Measurements from ENCODE around the gene KIAA1958. TPM values are rescaled to one million over a fixed set of nuclear protein-coding genes. Genes with fewer than 3 reads are reported as not detected.

Gene KIAA1958
- total and polyA plus RNA-seq, 8 donors: 1.4 to 11.8 (median 5.6) TPM

DNA sequence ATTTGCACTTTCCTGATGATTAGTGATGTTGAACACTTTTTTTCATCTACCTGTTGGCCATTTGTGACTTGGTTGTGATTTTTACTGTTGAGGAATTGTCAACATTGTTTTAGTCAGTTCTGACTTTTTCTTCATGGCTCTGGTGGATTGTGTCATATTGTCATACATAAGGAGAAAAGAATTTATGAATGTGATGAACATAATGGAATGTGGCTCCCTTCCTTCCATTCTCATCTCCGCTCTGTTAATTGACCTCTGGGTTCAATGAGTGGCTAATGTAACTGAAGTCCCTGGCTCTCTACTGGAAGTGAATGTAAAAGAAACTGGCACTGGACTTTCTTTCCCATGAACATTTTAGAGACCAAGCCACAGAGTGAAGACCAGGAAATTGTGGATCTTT is 49.2 kb downstream of the KIAA1958 start:
- FAIRE-seq (no peak), DNase-seq (no peak), ATAC-seq (no peak)
- TF ChIP-seq, protein P1, sequence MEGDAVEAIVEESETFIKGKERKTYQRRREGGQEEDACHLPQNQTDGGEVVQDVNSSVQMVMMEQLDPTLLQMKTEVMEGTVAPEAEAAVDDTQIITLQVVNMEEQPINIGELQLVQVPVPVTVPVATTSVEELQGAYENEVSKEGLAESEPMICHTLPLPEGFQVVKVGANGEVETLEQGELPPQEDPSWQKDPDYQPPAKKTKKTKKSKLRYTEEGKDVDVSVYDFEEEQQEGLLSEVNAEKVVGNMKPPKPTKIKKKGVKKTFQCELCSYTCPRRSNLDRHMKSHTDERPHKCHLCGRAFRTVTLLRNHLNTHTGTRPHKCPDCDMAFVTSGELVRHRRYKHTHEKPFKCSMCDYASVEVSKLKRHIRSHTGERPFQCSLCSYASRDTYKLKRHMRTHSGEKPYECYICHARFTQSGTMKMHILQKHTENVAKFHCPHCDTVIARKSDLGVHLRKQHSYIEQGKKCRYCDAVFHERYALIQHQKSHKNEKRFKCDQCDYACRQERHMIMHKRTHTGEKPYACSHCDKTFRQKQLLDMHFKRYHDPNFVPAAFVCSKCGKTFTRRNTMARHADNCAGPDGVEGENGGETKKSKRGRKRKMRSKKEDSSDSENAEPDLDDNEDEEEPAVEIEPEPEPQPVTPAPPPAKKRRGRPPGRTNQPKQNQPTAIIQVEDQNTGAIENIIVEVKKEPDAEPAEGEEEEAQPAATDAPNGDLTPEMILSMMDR (IDR thresholded peaks at IDR 0.05): no peak
- Histone ChIP-seq H3K4me3 (no peak overlapping the region), H3K9me3 (no peaks in the 10 kb centered on the region), H3K36me3 (no peaks in the 10 kb centered on the region), H3K27ac (no peak overlapping the region), H3K4me1 (peaks cover 0 to 15% (median 5%) of the 10 kb centered on the region in 3 donors), H3K27me3 (no peaks in the 10 kb centered on the region)
- WGBS, 2 donors: 78 to 95% methylated on average over 1 of the region's 1 CpG
- intact Hi-C loops (cut with DNase I): no loop called here

DNA sequence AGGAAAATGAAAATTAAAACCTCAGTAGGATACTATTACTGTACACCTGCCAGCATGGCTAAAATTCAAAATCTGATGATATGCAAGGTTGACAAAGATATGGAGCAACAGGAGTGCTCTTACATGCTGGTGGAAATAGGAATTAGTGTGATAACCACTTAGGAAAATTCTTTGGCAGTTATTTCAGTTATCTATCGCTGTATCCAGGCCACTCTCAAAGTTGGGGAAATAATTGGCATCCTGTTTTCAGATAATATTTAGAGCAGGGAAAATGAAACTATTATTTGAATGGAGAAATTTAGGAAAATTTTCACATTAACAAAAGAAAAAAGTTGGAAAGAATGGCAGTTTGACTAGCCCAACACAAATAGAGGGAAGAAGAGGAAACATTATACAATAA is 50.9 kb downstream of the KIAA1958 start:
- intact Hi-C loops (cut with DNase I): no loop called here
- Histone ChIP-seq H3K4me3 (no peak overlapping the region), H3K9me3 (no peaks in the 10 kb centered on the region), H3K36me3 (no peaks in the 10 kb centered on the region), H3K27ac (no peak overlapping the region), H3K4me1 (peaks cover 0 to 8% (median 6%) of the 10 kb centered on the region in 3 donors), H3K27me3 (no peaks in the 10 kb centered on the region)
- DNase-seq (no peak), FAIRE-seq (no peak), ATAC-seq (no peak)
- TF ChIP-seq, protein P1 (IDR thresholded peaks at IDR 0.05): no peak
- WGBS, 2 donors: 86 to 88% methylated on average over 1 of the region's 1 CpG

DNA sequence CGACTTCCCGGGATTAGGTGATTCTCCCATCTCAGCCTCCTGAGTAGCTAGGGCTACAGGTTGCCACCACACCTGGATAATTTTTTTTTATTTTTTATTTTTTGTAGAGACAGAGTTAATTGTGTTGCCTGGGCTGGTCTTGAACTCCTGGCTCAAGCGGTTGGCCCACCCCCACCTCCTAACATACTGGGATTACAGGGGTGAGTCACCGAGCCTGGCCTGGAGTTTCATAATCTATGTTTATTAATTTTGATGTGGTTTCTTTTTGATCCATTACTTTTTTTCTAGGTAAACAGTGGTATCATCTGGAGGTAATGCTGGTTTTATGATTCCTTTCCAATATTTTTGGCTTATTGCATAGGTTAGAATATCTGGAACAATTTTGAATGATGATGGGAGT is 54.2 kb downstream of the KIAA1958 start:
- WGBS, 2 donors: 84 to 87% methylated on average over 4 of the region's 4 CpGs
- H3K4me1 ChIP-seq: peaks cover 0 to 16% (median 12%) of the 10 kb centered on the region in 3 donors
- no peaks in the 10 kb centered on the region for H3K9me3 ChIP-seq
- ATAC-seq (peak in 1 of 4 donors; percentile 31), DNase-seq (no peak), FAIRE-seq (no peak)
- intact Hi-C loops (cut with DNase I): no loop called here
- H3K4me3 ChIP-seq: no peak overlapping the region
- H3K27me3 ChIP-seq: no peaks in the 10 kb centered on the region
- TF ChIP-seq, protein P1 (IDR thresholded peaks at IDR 0.05): no peak
- H3K27ac ChIP-seq: no peak overlapping the region
- no peaks in the 10 kb centered on the region for H3K36me3 ChIP-seq

DNA sequence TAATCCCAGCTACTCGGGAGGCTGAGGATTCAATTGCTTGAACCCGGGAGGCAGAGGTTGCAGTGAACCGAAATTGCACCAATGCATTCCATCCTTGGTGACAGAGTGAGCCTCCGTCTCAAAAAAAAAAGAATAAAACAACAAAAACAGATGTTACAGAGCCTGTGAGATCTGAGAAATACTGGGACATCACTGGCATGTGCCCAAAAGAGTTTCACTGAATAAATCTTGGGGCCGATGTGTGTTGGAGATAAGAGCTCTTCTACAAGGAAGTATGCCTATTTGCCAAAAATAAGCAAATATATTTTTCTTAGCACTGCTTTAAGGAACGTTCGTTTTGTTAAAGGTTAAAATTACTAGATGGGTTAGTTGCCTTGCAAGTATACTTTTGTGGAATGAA is 55.1 kb downstream of the KIAA1958 start:
- WGBS, 2 donors: 47 to 49% methylated on average over 7 of the region's 7 CpGs
- H3K27ac ChIP-seq: no peak overlapping the region
- ATAC-seq: peak in 1 of 4 donors; percentile 35

More for the DNA sequence above, 55.1 kb downstream of the KIAA1958 start:
- no peak overlapping the region for H3K4me3 ChIP-seq
- FAIRE-seq (no peak), DNase-seq (no peak)
- H3K9me3 ChIP-seq: no peaks in the 10 kb centered on the region
- peaks cover 6 to 25% (median 14%) of the 10 kb centered on the region in 3 donors for H3K4me1 ChIP-seq
- no peaks in the 10 kb centered on the region for H3K27me3 ChIP-seq
- intact Hi-C loops (cut with DNase I): no loop called here
- H3K36me3 ChIP-seq: no peaks in the 10 kb centered on the region
- TF ChIP-seq, protein P1 (IDR thresholded peaks at IDR 0.05): no peak
